Stimulated activated CD8-positive, alpha-beta memory T cell treated with anti-CD3 and anti-CD28 coated beads, Interleukin-12 subunit alpha, Interleukin-12 subunit beta, amount 100 ng/mL, for 24 hours (primary cell): Measurements from ENCODE around the gene USE1.
"Not testable (repeated sequence)": the region's sequence is repeated elsewhere in the genome, so short reads cannot be mapped to it uniquely, and the experiment has no call there.

ENCODE experiments used
- DNase-seq: peaks from one replicate; pipeline ENCODE4 v3.0.0-alpha.2; 2020; ENCODE audit errors: extremely low read depth

The USE1 gene, protein sequence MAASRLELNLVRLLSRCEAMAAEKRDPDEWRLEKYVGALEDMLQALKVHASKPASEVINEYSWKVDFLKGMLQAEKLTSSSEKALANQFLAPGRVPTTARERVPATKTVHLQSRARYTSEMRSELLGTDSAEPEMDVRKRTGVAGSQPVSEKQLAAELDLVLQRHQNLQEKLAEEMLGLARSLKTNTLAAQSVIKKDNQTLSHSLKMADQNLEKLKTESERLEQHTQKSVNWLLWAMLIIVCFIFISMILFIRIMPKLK

DNA sequence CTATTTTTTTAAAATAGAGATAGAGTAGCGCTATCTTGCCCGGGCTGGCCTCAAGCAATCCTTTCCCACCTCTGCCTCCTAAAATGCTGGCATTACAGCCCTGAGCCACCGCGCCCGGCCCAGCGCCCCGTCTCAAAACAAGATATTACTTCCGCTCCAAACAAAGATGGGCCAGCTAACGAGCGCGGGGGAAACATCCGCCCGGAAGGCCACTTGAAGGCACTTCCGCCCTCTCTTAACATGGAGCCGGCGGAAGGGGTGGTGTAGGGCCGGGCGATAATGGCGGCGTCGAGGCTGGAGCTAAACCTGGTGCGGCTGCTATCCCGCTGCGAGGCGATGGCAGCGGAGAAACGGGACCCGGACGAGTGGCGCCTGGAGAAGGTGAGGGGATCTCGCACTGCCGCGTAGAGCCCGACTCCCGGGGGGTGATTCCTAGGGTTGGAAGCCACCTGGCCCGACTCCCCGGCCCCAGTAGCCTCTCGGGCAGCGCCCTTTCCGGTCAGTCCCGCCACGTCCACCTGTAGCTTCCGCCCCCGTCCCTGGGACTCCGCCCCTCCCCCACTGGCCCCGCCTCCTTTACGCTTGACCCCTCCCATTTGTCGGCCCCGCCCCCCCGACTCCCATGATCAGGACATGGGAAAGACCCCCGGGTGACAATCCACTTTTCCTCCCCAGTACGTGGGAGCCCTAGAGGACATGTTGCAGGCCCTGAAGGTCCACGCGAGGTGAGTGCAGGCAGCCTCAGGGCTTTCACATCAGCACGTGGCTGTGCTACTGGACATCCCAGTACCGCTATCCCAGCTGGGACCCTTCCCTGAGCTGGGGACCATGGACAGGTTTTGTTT, at the start of gene USE1:
TSS of gene USE1 (plus strand) at position 231 of the 845 bp plus-strand sequence. CDS start at position 280, 49 bp downstream.
- peak; percentile 66 for DNase-seq

DNA sequence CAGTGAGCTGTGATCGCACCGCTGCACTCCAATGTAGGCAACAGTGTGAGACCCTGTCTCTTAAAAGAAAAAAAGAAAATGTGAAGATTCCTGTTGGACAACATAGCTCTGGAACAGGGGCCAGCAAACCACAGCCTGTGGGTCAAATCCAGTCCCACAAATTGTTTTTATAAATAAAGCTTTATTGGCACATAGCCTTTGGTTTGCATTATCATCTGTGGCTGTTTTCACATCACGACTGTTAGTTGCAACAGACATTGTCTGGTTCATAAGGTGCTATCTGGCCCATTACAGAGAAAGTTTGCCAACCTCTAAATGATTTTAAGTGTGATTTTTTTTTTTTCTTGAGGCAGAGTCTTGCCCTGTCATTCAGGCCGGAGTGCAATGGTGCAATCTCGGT, 49.4 kb upstream of the USE1 start:
- no peak for DNase-seq

DNA sequence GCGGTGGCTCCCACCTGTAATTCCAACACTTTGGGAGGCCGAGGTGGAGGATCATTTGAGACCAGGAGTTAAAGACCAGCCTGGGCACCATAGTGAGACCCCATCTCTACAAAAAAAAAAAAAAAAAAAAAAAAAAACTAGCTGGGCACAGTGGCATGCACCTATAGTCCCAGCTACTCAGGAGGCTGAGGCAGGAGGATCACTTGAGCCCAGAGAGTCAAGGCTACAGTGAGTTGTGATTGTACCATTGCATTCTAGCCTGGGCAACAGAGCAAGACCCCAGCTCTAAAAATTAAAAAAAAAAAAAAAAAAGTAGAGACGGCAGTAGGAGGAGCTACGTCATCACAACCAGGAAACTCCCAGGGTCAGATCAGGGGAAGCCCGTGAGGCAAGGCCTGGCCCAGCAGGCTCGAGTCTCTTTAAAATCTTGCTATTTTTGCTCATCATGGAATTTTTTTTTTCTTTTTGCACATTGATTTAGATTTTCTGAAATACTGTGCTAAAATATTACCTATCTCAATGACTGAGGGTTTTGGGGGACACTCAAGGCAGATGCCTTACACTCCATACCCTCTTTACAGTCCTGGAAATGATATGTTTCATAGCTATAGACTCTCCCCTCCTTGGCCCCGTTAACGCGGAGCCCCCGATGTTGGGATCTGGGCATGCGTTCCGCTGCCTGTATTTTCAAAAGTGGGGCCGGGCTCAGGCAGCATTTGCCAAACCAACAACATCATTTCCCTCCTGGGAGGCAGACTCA, 44.4 kb upstream of the USE1 start:
- DNase-seq: no peak

DNA sequence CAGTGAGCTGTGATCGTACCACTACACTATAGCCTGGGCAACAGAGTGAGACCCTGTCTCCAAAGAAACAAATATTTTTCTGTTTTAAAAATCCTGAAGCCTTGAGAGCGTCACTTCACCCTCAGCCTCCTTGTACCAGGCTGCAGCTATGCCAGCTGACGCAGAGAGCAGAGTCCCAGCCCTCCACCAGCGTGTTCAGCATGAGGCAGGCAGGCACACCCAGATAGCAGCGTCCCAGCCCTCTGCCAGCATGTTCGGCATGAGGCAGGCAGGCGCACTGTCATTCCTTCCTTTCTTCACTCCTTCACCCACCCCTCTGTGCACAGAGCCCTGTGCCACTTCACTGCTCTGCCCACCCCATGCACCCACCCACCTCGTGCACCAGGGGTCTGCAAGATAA, 43.3 kb upstream of the USE1 start:
- no peak for DNase-seq

DNA sequence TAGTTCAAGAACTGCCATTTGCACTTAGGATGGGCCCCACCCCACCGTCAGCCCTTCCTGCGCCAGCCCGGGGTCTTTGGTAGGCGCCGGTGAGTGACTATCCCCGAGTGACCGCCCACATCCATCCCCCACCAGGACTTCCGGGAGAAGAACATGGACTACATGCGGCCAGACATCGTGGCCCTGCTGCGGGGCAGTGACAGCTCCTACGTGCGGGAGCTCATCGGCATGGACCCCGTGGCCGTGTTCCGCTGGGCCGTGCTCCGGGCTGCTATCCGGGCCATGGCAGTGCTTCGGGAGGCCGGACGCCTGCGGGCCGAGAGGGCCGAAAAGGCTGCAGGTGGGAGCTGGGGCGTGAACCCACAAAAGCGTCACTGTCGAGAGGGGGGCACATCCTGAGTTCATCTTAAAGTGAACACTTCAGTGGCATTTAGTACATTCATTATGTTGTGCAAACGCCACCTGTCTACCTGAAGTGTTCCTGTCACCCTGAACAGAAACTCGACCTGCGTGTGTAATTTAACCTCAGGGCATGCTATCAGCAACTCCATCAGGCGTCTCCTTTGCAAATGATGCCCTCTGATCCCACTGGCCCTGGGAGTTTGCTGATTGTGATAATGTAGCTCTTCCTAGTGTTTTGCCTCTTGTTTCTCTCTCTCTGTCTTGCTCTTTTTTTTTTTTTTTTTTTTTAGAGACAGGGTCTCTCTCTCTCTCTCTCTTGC, 42.4 kb upstream of the USE1 start:
- DNase-seq: no peak

DNA sequence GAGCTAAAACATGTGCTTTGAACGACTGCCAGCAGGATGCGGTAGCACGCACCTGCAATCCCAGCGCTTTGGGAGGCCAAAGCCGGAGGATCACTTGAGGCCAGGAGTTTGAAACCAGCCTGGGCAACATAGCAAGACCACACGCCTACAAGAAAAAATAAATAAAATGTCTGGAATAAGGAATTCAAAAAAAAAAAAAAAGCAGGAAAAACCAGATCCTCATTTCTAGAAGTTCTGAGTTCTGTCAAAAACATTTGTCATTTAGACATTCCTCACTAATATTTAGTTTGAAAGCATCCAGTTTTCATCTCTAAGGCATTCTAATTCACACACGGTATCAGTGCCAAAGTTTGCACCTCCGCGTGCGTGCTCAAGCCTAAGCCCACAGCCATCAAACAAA, 36.9 kb upstream of the USE1 start:
- DNase-seq: no peak

DNA sequence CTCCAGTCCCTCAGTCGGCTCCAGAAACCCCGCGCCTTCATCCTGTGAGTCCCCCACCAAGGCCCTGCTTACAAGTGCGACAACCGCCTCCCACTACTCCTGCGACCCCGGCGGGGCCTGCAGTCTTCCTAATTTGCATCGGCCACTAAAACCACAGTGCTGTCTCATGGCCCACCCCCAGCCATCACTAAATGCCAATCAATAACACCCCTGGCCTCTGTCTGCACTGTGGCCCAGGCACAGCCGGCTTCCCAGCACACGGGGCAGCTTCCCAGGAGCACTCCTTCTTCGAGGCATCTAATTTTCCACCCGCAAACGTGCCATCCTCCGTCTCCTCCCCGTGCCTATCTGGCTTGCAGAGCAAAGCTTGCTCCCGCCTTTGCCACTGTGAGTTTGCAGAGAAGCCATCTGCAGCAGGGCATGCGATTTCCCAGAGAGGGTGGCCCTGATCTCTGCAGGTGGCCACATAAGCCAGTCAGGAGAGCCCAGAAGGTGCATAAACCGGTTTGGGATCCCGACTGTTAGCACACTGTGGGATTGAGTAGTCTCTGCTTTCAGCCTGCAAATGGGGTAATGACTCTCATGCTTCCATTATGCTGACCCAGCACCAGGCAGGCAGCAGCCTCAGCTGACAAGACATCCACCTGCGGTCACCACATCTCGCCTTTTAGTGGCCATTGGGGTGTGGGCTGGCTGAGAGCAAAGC, 34.0 kb upstream of the USE1 start:
- no peak for DNase-seq

DNA sequence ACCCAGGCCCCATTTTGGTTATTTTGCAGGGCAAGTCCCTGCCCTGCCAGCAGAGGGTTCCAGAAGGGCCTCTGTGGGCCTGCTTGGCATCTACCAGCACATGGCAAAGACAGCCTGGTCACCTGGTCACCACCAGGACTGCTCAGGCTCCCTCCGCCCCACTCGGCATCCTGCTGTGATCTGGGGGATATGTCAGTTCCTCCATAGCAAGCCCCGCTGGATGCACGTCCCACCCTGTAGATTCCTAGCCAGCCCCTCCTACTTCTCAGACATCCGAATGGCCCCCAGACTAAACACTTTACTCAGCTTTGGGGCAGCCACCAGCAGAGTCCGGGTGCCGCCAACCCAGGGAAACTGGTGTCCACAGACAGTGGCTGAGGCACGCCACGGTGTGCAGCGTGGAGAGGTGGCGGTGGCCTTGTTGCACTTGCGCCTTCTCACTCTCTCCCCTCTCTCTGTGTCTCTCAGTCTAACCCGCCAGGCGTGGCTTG, 31.8 kb upstream of the USE1 start:
- DNase-seq: no peak

DNA sequence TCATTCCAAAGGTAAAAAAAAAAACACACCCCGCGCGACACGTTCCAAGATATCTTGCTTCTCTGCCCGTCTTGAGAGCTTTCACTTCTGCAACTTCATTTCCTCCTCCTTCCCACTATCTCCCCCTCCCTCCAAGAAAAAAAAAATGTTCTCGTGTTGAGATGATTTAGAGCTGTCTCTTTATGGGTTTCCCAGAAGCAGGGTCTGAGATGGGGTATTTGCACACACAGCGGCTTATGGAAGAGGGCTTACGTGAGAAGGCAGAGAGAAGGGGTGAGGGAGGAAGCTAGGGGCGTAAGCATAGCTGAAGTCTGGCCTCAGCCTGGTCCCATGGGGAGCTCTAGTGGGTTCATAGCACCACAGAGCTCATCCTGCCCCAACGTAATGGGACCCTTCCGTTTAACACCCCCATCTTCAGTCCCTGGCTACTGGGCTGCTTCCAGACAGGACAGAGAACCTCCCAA, 31.3 kb upstream of the USE1 start:
- DNase-seq: no peak

DNA sequence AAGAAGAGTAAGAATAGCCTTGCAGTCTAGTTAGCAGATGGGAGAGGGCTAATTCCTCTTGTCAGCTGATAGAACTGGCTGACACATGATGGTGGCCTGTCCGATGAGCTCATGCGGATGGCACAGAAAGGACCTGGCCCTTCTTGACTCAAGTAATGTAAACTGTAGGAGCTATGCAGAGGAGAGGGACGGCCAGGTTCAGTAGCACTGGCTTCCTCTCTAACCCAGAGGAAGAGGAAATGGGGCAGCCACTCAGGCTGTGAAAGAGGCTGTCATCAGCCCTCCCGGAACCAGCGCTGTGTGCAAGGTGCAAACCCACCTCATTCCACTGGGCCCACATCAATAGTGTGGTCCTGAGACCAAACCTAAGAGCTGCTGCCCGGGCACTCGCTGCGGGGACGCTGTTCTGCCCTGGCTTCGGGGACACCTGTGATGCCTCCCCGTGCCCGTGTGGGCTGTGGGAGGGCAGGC, 30.8 kb upstream of the USE1 start:
- DNase-seq: no peak

DNA sequence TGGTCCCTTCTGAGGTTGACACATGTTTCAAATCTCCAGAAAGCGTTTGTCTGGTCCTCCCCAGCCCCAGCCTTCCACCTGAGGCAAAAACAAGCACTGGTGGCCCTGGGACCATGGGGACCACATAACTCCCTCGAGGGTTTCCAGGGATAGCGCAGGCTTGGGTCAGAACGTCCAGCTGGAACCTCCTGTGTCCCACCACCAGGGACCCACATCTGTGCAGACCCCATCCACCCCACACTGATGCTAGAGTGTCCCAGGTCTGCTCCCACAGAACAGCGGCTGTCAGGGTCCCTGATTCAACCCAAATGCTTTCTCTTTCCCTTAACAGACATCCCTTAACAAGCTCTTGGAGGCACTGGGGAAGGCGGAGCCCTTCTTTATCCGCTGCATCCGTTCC, 29.6 kb upstream of the USE1 start:
- no peak for DNase-seq

DNA sequence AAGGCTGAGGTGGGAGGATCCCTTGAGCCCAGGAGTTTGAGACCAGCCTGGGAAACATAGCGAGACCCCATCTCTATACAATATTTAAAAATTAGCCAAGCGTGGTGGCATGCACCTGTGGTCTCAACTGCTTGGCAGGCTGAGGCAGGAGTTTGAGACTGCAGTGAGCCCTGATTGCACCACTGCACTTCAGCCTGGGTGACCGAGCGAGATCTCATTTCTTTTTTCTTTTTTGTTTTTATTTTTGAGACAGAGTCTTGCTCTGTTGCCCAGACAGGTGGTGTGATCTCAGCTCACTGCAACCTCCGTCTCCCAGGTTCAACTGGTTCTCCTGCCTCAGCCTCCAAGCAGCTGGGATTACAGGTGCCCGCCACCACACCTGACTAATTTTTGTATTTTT, 23.4 kb upstream of the USE1 start:
- DNase-seq: not testable (repeated sequence)

DNA sequence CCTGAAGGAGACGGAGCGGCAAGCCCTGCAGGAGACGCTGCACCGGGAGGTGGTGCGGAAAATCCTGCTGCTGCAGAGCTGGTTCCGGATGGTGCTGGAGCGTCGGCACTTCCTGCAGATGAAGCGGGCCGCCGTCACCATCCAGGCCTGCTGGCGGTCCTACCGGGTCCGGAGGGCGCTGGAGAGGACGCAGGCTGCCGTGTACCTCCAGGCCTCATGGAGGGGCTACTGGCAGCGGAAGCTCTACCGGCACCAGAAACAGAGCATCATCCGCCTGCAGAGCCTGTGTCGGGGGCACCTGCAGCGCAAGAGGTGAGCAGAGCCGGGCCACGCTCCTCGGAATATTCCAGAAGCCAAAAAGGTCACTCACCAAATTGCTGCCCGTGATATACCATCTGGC, 22.4 kb upstream of the USE1 start:
- no peak for DNase-seq

DNA sequence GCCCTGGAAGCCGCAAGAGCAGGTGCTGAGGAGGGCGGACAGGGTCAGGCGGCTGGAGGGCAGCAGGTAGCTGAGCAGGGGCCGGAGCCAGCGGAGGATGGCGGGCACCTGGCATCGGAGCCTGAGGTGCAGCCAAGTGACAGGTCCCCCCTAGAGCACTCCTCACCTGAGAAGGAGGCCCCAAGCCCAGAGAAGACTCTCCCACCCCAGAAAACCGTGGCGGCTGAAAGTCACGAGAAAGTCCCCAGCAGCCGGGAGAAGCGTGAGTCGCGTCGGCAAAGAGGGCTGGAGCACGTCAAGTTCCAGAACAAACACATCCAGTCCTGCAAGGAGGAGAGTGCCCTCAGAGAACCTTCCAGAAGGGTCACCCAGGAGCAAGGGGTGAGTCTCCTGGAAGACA, 20.5 kb upstream of the USE1 start:
- no peak for DNase-seq

DNA sequence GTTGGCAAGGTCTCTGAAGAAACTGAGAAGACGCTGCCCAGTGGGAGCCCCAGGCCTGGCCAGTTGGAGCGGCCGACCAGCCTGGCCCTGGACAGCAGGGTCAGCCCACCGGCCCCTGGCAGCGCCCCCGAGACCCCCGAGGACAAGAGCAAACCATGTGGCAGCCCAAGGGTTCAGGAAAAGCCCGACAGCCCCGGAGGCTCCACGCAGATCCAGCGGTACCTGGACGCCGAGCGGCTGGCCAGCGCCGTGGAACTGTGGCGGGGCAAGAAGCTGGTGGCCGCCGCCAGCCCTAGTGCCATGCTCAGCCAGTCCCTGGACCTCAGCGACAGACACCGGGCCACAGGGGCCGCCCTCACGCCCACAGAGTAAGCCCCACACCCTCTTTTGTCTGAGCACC, 20.1 kb upstream of the USE1 start:
- DNase-seq: no peak

DNA sequence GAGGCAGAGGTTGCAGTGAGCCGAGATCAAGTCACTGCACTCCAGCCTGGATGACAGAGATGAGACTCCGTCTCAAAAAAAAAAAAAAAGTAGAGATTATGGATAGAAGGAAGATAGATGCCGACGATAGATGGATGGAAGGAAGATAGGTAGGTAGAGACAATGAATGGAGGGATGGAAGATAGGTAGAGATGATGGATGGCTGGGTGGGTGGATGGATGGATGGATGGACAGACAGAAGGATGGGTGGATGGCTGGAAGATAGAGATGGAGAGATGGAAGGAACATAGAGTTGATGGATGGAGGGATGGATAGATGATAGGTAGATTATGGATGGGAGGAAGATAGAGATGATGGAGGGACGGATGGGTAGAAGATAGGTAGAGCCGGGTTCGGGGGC, 18.5 kb upstream of the USE1 start:
- DNase-seq: no peak

DNA sequence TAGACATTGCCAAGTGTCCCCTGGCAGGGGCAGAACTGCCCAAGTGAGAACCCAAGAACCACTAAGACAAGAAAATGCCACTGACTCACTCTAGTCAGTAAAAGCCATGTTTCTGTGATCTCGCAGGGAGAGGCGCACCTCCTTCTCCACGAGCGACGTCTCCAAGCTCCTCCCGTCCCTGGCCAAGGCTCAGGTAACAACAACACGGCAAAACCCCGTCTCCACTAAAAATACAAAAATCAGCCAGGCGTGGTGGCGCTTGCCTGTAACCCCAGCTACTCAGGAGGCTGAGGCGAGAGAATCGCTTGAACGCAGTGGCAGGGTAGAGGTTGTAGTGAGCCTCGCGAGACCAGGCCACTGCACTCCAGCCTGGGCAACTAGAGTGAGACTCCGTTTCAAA, 17.5 kb upstream of the USE1 start:
- no peak for DNase-seq

DNA sequence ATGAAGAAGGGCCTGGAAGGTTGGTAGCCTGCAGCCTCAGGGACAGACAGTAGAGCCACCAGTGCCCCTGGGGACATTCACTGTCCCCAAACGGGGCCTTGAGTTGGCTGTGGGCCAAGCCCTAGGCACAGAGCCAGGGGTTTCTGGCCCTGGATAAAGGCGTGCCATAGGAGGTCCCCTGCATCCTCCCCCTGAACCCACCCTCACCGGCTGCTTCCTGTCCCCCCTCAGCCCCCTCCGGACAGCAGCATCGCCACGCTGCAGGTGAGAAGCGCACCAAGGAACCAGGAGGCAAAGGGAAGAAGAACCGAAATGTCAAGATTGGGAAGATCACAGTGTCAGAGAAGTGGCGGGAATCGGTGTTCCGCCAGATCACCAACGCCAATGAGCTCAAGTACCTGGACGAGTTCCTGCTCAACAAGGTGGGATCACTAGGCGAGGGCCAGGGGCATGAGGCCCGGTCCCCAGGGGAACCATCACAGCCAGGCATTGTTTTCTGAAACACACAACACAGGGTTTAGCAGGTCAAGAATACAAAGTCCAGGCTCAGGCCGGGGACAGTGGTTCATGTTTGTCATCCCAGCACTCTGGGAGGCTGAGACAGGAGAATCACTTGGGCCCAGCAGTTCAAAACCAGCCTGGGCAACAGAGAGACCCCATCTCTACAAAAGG, 14.6 kb upstream of the USE1 start:
- DNase-seq: no peak

DNA sequence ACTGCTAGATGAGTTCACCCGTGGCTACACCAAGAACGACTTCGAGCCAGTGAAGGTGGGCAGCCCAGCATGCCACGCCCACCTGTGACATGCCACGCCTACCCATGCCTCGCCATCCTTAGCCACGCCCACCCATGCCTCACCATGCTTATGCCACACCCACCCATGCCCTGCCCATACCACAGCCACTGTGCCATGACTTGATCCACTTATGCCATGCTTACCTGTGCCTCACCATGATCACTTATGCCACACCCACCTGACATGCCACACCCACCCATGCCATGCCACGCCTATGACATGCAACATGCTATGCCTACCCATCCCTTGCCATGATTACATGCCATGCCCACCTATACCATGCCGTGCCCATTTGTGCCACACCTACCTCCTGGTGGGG, 12.9 kb upstream of the USE1 start:
- DNase-seq: no peak

DNA sequence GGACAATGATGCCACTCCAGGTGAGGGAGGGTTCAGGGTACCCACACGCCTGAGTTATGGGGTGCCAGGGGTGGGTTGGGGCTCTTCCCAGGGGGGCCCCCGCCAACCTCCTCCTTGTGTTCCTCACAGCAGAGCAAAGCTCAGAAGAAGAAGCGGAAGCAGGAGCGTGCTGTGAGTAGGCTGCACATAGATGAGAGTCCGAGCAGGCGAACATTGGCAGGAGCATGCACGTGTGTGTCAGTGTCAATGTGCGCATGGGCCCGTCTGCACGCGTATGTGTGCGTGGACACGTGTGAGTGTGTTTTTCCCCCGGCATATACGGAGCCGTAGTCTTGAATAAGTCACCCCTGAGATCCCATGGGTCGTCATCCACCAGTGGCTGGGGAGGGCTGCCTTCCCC, 12.4 kb upstream of the USE1 start:
- DNase-seq: no peak
